H1 (cell line): ENCODE measurements around the gene FAM3B. TPM values are rescaled to one million over a fixed set of nuclear protein-coding genes. Genes with fewer than 3 reads are reported as not detected.
"Not testable (repeated sequence)": the region's sequence is repeated elsewhere in the genome, so short reads cannot be mapped to it uniquely, and the experiment has no call there.

ENCODE experiments used
- CTCF ChIA-PET: fragments of 300-600 bp; sonication (Branson Sonifier 250); formaldehyde crosslinking; loops from one replicate; lab custom pipeline; 2021; ENCODE audit not compliant: partially characterized antibody; lab: Charles Lee
- POLR2A ChIA-PET: fragments of 300-600 bp; sonication (Branson Sonifier 250); formaldehyde crosslinking; loops from one replicate; lab custom pipeline; 2021; ENCODE audit warnings: inconsistent platforms; ENCODE audit not compliant: partially characterized antibody; lab: Charles Lee
- DNase-seq, 2 experiments: peaks; one replicate each; pipeline versions ENCODE4 v3.0.0 to v3.0.0-alpha.2; 2010 to 2022; ENCODE audit warnings: low spot score in 2 of 2, low read depth in 1 of 2, mixed read lengths in 1 of 2
- FAIRE-seq: peaks from 2 replicates; lab custom pipeline; 2011; peaks lifted over from hg19 to GRCh38; lab: Jason Lieb, UNC
- H2AFZ ChIP-seq: 2 replicates; pipeline ENCODE4 v1.8.1; 2012; ENCODE audit warnings: low read length, inconsistent platforms
- H2AK5ac ChIP-seq: 2 replicates; pipeline ENCODE4 v1.6.1; 2013; ENCODE audit warnings: low read depth, low read length
- H2BK120ac ChIP-seq: replicated peaks from 2 replicates; pipeline ENCODE3; 2013; ENCODE audit warnings: low read depth, low read length, inconsistent platforms
- H2BK12ac ChIP-seq: 2 replicates; pipeline ENCODE4 v1.6.1; 2013; ENCODE audit warnings: low read depth, low read length
- H2BK15ac ChIP-seq: 2 replicates; pipeline ENCODE4 v1.6.1; 2013; ENCODE audit warnings: low read length
- H2BK20ac ChIP-seq: 2 replicates; pipeline ENCODE4 v1.6.1; 2013; ENCODE audit warnings: low read length
- H2BK5ac ChIP-seq: 2 replicates; pipeline ENCODE4 v1.6.1; 2013; ENCODE audit warnings: low read depth, low read length
- H3K14ac ChIP-seq: 2 replicates; pipeline ENCODE4 v1.6.1; 2013; ENCODE audit warnings: inconsistent platforms; ENCODE audit not compliant: insufficient read length
- H3K18ac ChIP-seq: 2 replicates; pipeline ENCODE4 v1.6.1; 2013; ENCODE audit warnings: low read length; ENCODE audit errors: extremely low read depth
- H3K23ac ChIP-seq: 2 replicates; pipeline ENCODE4 v1.6.1; 2013; ENCODE audit warnings: inconsistent platforms; ENCODE audit not compliant: insufficient read length
- H3K23me2 ChIP-seq: 2 replicates; pipeline ENCODE4 v1.6.1; 2013; ENCODE audit warnings: low read depth, low read length
- H3K27ac ChIP-seq: 2 replicates; pipeline ENCODE4 v1.6.1; 2011; ENCODE audit warnings: low read depth, low read length, inconsistent platforms
- H3K27me3 ChIP-seq, 4 experiments: replicated peaks in 1 of 4; 1 replicate in 1 of 4; 2 replicates in 3 of 4; pipeline versions ENCODE4 v1.6.1 to v1.8.1; 2011 to 2013; ENCODE audit warnings: low read length in 3 of 4, mild to moderate bottlenecking in 3 of 4, inconsistent platforms in 2 of 4, mixed read lengths in 2 of 4, moderate library complexity in 1 of 4; ENCODE audit not compliant: control insufficient read depth in 3 of 4, insufficient read depth in 3 of 4; ENCODE audit errors: extremely low read depth in 1 of 4
- H3K36me3 ChIP-seq, 4 experiments: 2 replicates each; pipeline versions ENCODE4 v1.6.1 to v1.8.1; 2011 to 2013; ENCODE audit warnings: mild to moderate bottlenecking in 4 of 4, low read length in 3 of 4, moderate library complexity in 2 of 4, control low read depth in 1 of 4, inconsistent platforms in 1 of 4; ENCODE audit not compliant: insufficient read depth in 4 of 4, control insufficient read depth in 2 of 4
- H3K4ac ChIP-seq: replicated peaks from 2 replicates; pipeline ENCODE3; 2013; ENCODE audit warnings: low read length, low read depth, mixed read lengths, inconsistent platforms; ENCODE audit not compliant: insufficient read length
- H3K4me1 ChIP-seq, 4 experiments: replicated peaks in 1 of 4; 1 replicate in 1 of 4; 2 replicates in 3 of 4; pipeline versions ENCODE4 v1.6.1 to v1.8.1; 2011 to 2013; ENCODE audit warnings: low read length in 3 of 4, inconsistent platforms in 2 of 4, mixed read lengths in 1 of 4; ENCODE audit not compliant: insufficient read depth in 4 of 4, control insufficient read depth in 3 of 4
- H3K4me2 ChIP-seq, 2 experiments: 2 replicates each; pipeline versions ENCODE4 v1.6.1 to v1.8.1; 2011 to 2013; ENCODE audit warnings: low read depth in 2 of 2, low read length in 2 of 2, control low read depth in 1 of 2, inconsistent platforms in 1 of 2, mild to moderate bottlenecking in 1 of 2; ENCODE audit not compliant: insufficient read depth in 1 of 2
- H3K4me3 ChIP-seq, 4 experiments: fragments of 200-600, 300-600 bp in 1 of 4; sonication (generic), shearing (Covaris generic), sonication (Bioruptor Twin) in 1 of 4; 2 replicates each; pipeline versions ENCODE4 v1.5.1 to v1.8.1; 2011 to 2016; ENCODE audit warnings: low read length in 4 of 4, low read depth in 3 of 4, control low read depth in 2 of 4, inconsistent platforms in 2 of 4, mild to moderate bottlenecking in 2 of 4, mixed read lengths in 1 of 4, moderate library complexity in 1 of 4; ENCODE audit not compliant: insufficient read depth in 2 of 4; ENCODE audit errors: extremely low read depth in 1 of 4
- H3K56ac ChIP-seq: replicated peaks from 2 replicates; pipeline ENCODE3; 2013; ENCODE audit warnings: low read depth, mild to moderate bottlenecking, mixed read lengths, low read length, inconsistent platforms; ENCODE audit not compliant: insufficient read length
- H3K79me1 ChIP-seq: 2 replicates; pipeline ENCODE4 v1.6.1; 2013; ENCODE audit warnings: low read depth, low read length, control low read depth
- H3K79me2 ChIP-seq, 2 experiments: 2 replicates each; pipeline versions ENCODE4 v1.6.1 to v1.8.1; 2012 to 2013; ENCODE audit warnings: low read length in 2 of 2, mild to moderate bottlenecking in 2 of 2, inconsistent platforms in 1 of 2; ENCODE audit not compliant: insufficient read depth in 2 of 2, control insufficient read depth in 1 of 2
- H3K9ac ChIP-seq, 4 experiments: replicated peaks in 1 of 4; 1 replicate in 1 of 4; 2 replicates in 3 of 4; pipeline versions ENCODE4 v1.6.1 to v1.8.1; 2011 to 2013; ENCODE audit warnings: low read depth in 3 of 4, low read length in 3 of 4, control low read depth in 2 of 4, mild to moderate bottlenecking in 2 of 4, moderate library complexity in 2 of 4, inconsistent platforms in 1 of 4; ENCODE audit errors: extremely low read depth in 1 of 4
- H3K9me3 ChIP-seq, 2 experiments: 2 replicates each; pipeline versions ENCODE4 v1.6.1 to v1.8.1; 2012 to 2013; ENCODE audit warnings: mild to moderate bottlenecking in 2 of 2, moderate library complexity in 2 of 2, control low read depth in 1 of 2, inconsistent platforms in 1 of 2, low read depth in 1 of 2, low read length in 1 of 2, mixed read lengths in 1 of 2; ENCODE audit not compliant: insufficient read depth in 2 of 2
- H4K20me1 ChIP-seq, 2 experiments: replicated peaks in 1 of 2; 2 replicates each; pipeline versions ENCODE3 to v1.8.1; 2011 to 2013; ENCODE audit warnings: inconsistent platforms in 2 of 2, low read length in 2 of 2, mild to moderate bottlenecking in 1 of 2; ENCODE audit not compliant: insufficient read depth in 2 of 2, control insufficient read depth in 1 of 2
- H4K5ac ChIP-seq: 2 replicates; pipeline ENCODE4 v1.6.1; 2013; ENCODE audit warnings: low read length, low read depth, mixed read lengths, inconsistent platforms; ENCODE audit not compliant: insufficient read length
- H4K8ac ChIP-seq: 2 replicates; pipeline ENCODE4 v1.8.0; 2013; ENCODE audit warnings: mild to moderate bottlenecking, moderate library complexity, low read length, inconsistent platforms; ENCODE audit not compliant: insufficient read depth; ENCODE audit errors: extremely low read depth
- H4K91ac ChIP-seq: replicated peaks from 2 replicates; pipeline ENCODE3; 2013; ENCODE audit warnings: low read length, mixed read lengths, inconsistent platforms; ENCODE audit not compliant: insufficient read length
- CBX5 ChIP-seq: fragments of 300-800, 300-1000 bp; sonication (generic); IDR thresholded peaks from 2 replicates; pipeline ENCODE4 v1.7.1; 2016; ENCODE audit warnings: antibody characterized with exemption, low read length, low read depth
- EP300 ChIP-seq, 2 experiments: IDR thresholded peaks; 1 replicate in 1 of 2; 2 replicates in 1 of 2; pipeline ENCODE4 v1.6.1; 2011 to 2012; ENCODE audit warnings: low read depth in 2 of 2, low read length in 2 of 2, mild to moderate bottlenecking in 2 of 2, borderline replicate concordance in 1 of 2, inconsistent platforms in 1 of 2, moderate library complexity in 1 of 2
- SUZ12 ChIP-seq: fragments of 200-600 bp; sonication (generic); IDR thresholded peaks from 2 replicates; pipeline ENCODE4 v1.6.1; 2012; ENCODE audit warnings: mild to moderate bottlenecking, inconsistent platforms, low read length, moderate library complexity, mixed read lengths
- WGBS, 2 experiments: shearing (Covaris generic) in 1 of 2; methylation state at CpG; one replicate each; pipeline versions ENCODE4 v1.1.6 to v1.1.7; 2013 to 2015; ENCODE audit warnings: low lambda C conversion rate in 2 of 2, mixed read lengths in 2 of 2, inconsistent platforms in 1 of 2, low coverage in 1 of 2, missing lambda C conversion rate in 1 of 2; ENCODE audit not compliant: insufficient replicate concordance in 2 of 2, insufficient coverage in 1 of 2, insufficient read length in 1 of 2; ENCODE audit errors: extremely low coverage in 1 of 2, missing lambda C conversion rate in 1 of 2; 5-methylcytosine and 5-hydroxymethylcytosine counted together
- polyA plus RNA-seq, 7 experiments: library from polyadenylated mRNA; depleted of rRNA in 3 of 7; stranded (reverse) in 5 of 7; unstranded in 2 of 7; fragments of >200 nt in 5 of 7; fragments of 200-250 nt in 2 of 7; gene quantifications; 1 replicate in 5 of 7; 2 replicates in 1 of 7; 4 replicates in 1 of 7; pipeline versions ENCODE4 v1.2.1 to v1.2.3, GENCODE V29; 2011 to 2013; ENCODE audit warnings: missing spikeins in 2 of 7, mixed read lengths in 2 of 7
- total RNA-seq: library from RNA; stranded (reverse); fragmentation: NEBNext Ultra II Directional; extraction: Animal tissue kit (Norgen Biotek cat#: 25700); gene quantifications from 2 replicates; pipeline ENCODE4 v1.2.1, GENCODE V29; 2021

FAM3B gene
- total and polyA plus RNA-seq, 2 of the 8 experiments (the other 6 are each of a cell fraction or from before 2014, with no cell fraction given), result 2.0 TPM

- TF ChIP-seq EP300 (IDR thresholded peaks at IDR 0.05; ENCODE audit: borderline replicate concordance in 1 of 2, low read depth in 2 of 2, low read length in 2 of 2) (no peak), CBX5 (no peak), SUZ12 (no peak)
Observed at GRCh38 chr21:41307219-41307618, 9.4 kb upstream of the FAM3B start (continued).

- H2BK20ac ChIP-seq, DNase-seq, H2AK5ac ChIP-seq, H3K79me1 ChIP-seq, FAIRE-seq, H3K4me1 ChIP-seq, H3K23me2 ChIP-seq, H2BK5ac ChIP-seq, H3K4ac ChIP-seq, POLR2A ChIA-PET, H3K36me3 ChIP-seq, H3K27ac ChIP-seq, H2AFZ ChIP-seq, H4K91ac ChIP-seq, H3K23ac ChIP-seq, H3K9me3 ChIP-seq, H4K5ac ChIP-seq, H3K4me3 ChIP-seq, H3K4me2 ChIP-seq, H3K18ac ChIP-seq, H3K9ac ChIP-seq, H3K56ac ChIP-seq, H3K79me2 ChIP-seq, H2BK15ac ChIP-seq, H2BK12ac ChIP-seq, H4K20me1 ChIP-seq, H2BK120ac ChIP-seq, H4K8ac ChIP-seq, H3K14ac ChIP-seq: not testable (repeated sequence)
- peaks cover 0 to 16% (median 10%) of the 10 kb centered on the region in 4 experiments; a peak in 6 of 7 replicates for H3K27me3 ChIP-seq
- CTCF ChIA-PET, result interaction anchor here (1.7 kb wide), 1 partner anchor 30 kb away, joined by 5 read pairs; no protein-coding TSS in a partner anchor
- 90% methylated on average over 4 of the region's 8 CpGs; no CpG with 5 or more reads in 1 of the 2 experiments for WGBS, 2 experiments
Observed at GRCh38 chr21:41313285-41314164, 3.1 kb upstream of the FAM3B start.
